ENCODE results near the gene CKLF. TPM values are rescaled to one million over a fixed set of nuclear protein-coding genes. Genes with fewer than 3 reads are reported as not detected.

The CKLF gene
- total and polyA plus RNA-seq, 2 donors (not counting 1 experiment from before 2014, with no cell fraction given), result 30.4 to 53.6 TPM

GRCh38 chr16:66588981-66589713, 36.8 kb downstream of the CKLF start:
- Histone ChIP-seq H4K20me1 (ENCODE audit: control insufficient read depth, insufficient read depth, low read length, poor library complexity, severe bottlenecking) (no peaks in the 10 kb centered on the region), H3K4me3 (ENCODE audit: control extremely low read depth in 1 of 5, extremely low read depth in 1 of 5, insufficient read depth in 1 of 5, low read depth in 2 of 5, low read length in 4 of 5) (no peak overlapping the region), H2AFZ (ENCODE audit: insufficient read depth, low read depth, low read length, poor library complexity, severe bottlenecking) (no peak overlapping the region), H3K79me2 (ENCODE audit: control insufficient read depth, insufficient read depth, low read length) (no peaks in the 10 kb centered on the region), H3K4me1 (ENCODE audit: control insufficient read depth in 2 of 2, insufficient read depth in 2 of 2, low read length in 2 of 2) (peaks cover 24 to 34% of the 10 kb centered on the region in 2 donors), H3K9me3 (ENCODE audit: control extremely low read depth in 1 of 3, control insufficient read depth in 2 of 3, insufficient read depth in 1 of 3, low read length in 2 of 3) (peaks cover 0 to 11% (median 4%) of the 10 kb centered on the region in 3 donors), H3K27ac (ENCODE audit: low read length in 2 of 2) (no peak overlapping the region), H3K9ac (ENCODE audit: low read length) (no peak overlapping the region), H3K4me2 (replicated peaks; ENCODE audit: low read depth, low read length, poor library complexity, severe bottlenecking) (no peak overlapping the region), H3K27me3 (replicated peaks in 1 of 4; ENCODE audit: control extremely low read depth in 1 of 4, control insufficient read depth in 3 of 4, insufficient read depth in 4 of 4, low read length in 3 of 4) (peaks cover 0 to 20% (median 6%) of the 10 kb centered on the region in 4 experiments), H3K36me3 (replicated peaks in 1 of 2; ENCODE audit: control extremely low read depth in 1 of 2, control insufficient read depth in 1 of 2, extremely low read depth in 1 of 2, insufficient read depth in 2 of 2, low read length in 1 of 2) (no peaks in the 10 kb centered on the region)
- peaks cover 30% of the 10 kb centered on the region for H3K4me1 Mint-ChIP-seq
- peak; percentile 90 for ATAC-seq (ENCODE audit: low read depth)
- H3K4me3 Mint-ChIP-seq, result peak overlapping the region; percentile 75
- H3K27ac Mint-ChIP-seq, result peak overlapping the region; percentile 59
- CTCF ChIA-PET, result interaction anchor here (0.6 to 6.3 kb wide), 26 partner anchors 9 to 279 kb away, joined by 3 to 91 read pairs (median 6); partner anchors contain the start of genes CKLF and CMTM2
- WGBS (ENCODE audit: insufficient coverage), result 89% methylated on average over 5 of the region's 8 CpGs
- peaks cover 9% of the 10 kb centered on the region for H3K27me3 Mint-ChIP-seq
- TF ChIP-seq, protein P1, sequence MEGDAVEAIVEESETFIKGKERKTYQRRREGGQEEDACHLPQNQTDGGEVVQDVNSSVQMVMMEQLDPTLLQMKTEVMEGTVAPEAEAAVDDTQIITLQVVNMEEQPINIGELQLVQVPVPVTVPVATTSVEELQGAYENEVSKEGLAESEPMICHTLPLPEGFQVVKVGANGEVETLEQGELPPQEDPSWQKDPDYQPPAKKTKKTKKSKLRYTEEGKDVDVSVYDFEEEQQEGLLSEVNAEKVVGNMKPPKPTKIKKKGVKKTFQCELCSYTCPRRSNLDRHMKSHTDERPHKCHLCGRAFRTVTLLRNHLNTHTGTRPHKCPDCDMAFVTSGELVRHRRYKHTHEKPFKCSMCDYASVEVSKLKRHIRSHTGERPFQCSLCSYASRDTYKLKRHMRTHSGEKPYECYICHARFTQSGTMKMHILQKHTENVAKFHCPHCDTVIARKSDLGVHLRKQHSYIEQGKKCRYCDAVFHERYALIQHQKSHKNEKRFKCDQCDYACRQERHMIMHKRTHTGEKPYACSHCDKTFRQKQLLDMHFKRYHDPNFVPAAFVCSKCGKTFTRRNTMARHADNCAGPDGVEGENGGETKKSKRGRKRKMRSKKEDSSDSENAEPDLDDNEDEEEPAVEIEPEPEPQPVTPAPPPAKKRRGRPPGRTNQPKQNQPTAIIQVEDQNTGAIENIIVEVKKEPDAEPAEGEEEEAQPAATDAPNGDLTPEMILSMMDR (IDR thresholded peaks at IDR 0.05), result peak; percentile 83
- TF ChIP-seq EZH2 (IDR thresholded peaks at IDR 0.05; ENCODE audit: borderline replicate concordance, insufficient read depth, low read depth, low read length, poor library complexity, severe bottlenecking), result no peak
- no peaks in the 10 kb centered on the region for H3K9me3 Mint-ChIP-seq (ENCODE audit: insufficient read depth)
- peak; percentile 79 for DNase-seq
- POLR2A ChIA-PET, result interaction anchor here (0.7 kb wide), 1 partner anchor 108 kb away, joined by 7 read pairs; no protein-coding TSS in a partner anchor
- intact Hi-C loops (cut with micrococcal nuclease), result loop anchor here (1.0 to 2.0 kb wide), 6 partner anchors 16 to 183 kb away; partner anchors contain the start of genes CKLF and CMTM3

GRCh38 chr16:66590322-66590721, 37.9 kb downstream of the CKLF start:
- ChIA-PET POLR2A (no interaction called here), CTCF (interaction anchor here (0.9 to 6.3 kb wide), 15 partner anchors 8 to 184 kb away, joined by 3 to 91 read pairs (median 10); partner anchors contain the start of genes CKLF and CMTM2)
- H3K4me3 Mint-ChIP-seq, result peak overlapping the region; percentile 73
- H3K36me3 ChIP-seq (replicated peaks in 1 of 2; ENCODE audit: control extremely low read depth in 1 of 2, control insufficient read depth in 1 of 2, extremely low read depth in 1 of 2, insufficient read depth in 2 of 2, low read length in 1 of 2), result no peaks in the 10 kb centered on the region
- H4K20me1 ChIP-seq (ENCODE audit: control insufficient read depth, insufficient read depth, low read length, poor library complexity, severe bottlenecking), result no peaks in the 10 kb centered on the region
- no peak for TF ChIP-seq EZH2 (IDR thresholded peaks at IDR 0.05; ENCODE audit: borderline replicate concordance, insufficient read depth, low read depth, low read length, poor library complexity, severe bottlenecking)
- peak; percentile 60 for DNase-seq
- peak overlapping the region; percentile 2 for H3K27ac Mint-ChIP-seq
- peaks cover 0 to 11% (median 6%) of the 10 kb centered on the region in 3 donors for H3K9me3 ChIP-seq (ENCODE audit: control extremely low read depth in 1 of 3, control insufficient read depth in 2 of 3, insufficient read depth in 1 of 3, low read length in 2 of 3)
- peaks cover 9% of the 10 kb centered on the region for H3K27me3 Mint-ChIP-seq
- WGBS (ENCODE audit: insufficient coverage), result 4% methylated on average over 5 of the region's 8 CpGs
- peak overlapping the region; percentile 41 for H3K9ac ChIP-seq (ENCODE audit: low read length)
- H3K4me1 ChIP-seq (ENCODE audit: control insufficient read depth in 2 of 2, insufficient read depth in 2 of 2, low read length in 2 of 2), result peaks cover 32 to 43% of the 10 kb centered on the region in 2 donors
- peaks cover 0 to 20% (median 4%) of the 10 kb centered on the region in 4 experiments for H3K27me3 ChIP-seq (replicated peaks in 1 of 4; ENCODE audit: control extremely low read depth in 1 of 4, control insufficient read depth in 3 of 4, insufficient read depth in 4 of 4, low read length in 3 of 4)
- H3K79me2 ChIP-seq (ENCODE audit: control insufficient read depth, insufficient read depth, low read length), result no peaks in the 10 kb centered on the region
- H2AFZ ChIP-seq (ENCODE audit: insufficient read depth, low read depth, low read length, poor library complexity, severe bottlenecking), result no peak overlapping the region
- H3K9me3 Mint-ChIP-seq (ENCODE audit: insufficient read depth), result no peaks in the 10 kb centered on the region
- H3K4me2 ChIP-seq (replicated peaks; ENCODE audit: low read depth, low read length, poor library complexity, severe bottlenecking), result peak overlapping the region; percentile 69
- peaks cover 36% of the 10 kb centered on the region for H3K4me1 Mint-ChIP-seq
- ATAC-seq (ENCODE audit: low read depth), result no peak
- no peak overlapping the region for H3K27ac ChIP-seq (ENCODE audit: low read length in 2 of 2)
- peak overlapping the region; percentile 1 to 43 (median 30) for H3K4me3 ChIP-seq (ENCODE audit: control extremely low read depth in 1 of 5, extremely low read depth in 1 of 5, insufficient read depth in 1 of 5, low read depth in 2 of 5, low read length in 4 of 5)
- intact Hi-C loops (cut with micrococcal nuclease), result no loop called here
